CD14-positive monocyte (primary cell): ENCODE measurements around the gene ADGRG6. TPM values are rescaled to one million over a fixed set of nuclear protein-coding genes. Genes with fewer than 3 reads are reported as not detected.

ENCODE experiments used
- DNase-seq, 3 donors: peaks; one replicate each; pipeline ENCODE4 v3.0.0-alpha.2; 2011 to 2022
- H2AFZ ChIP-seq: 2 replicates; pipeline ENCODE4 v1.6.0; 2012; ENCODE audit warnings: mild to moderate bottlenecking, low read depth, low read length, inconsistent platforms; ENCODE audit not compliant: insufficient read depth, poor library complexity, severe bottlenecking
- H3K27ac ChIP-seq, 2 donors: 1 replicate in 1 of 2; 2 replicates in 1 of 2; pipeline ENCODE4 v1.5.1; 2012 to 2013; ENCODE audit warnings: low read length in 2 of 2, control low read depth in 1 of 2, inconsistent platforms in 1 of 2, low read depth in 1 of 2, mild to moderate bottlenecking in 1 of 2
- H3K27me3 ChIP-seq, 2 donors: one replicate each; pipeline versions ENCODE4 v1.6.0 to v1.6.1; 2011 to 2013; ENCODE audit warnings: low read length in 2 of 2; ENCODE audit not compliant: control insufficient read depth in 2 of 2, insufficient read depth in 2 of 2
- H3K36me3 ChIP-seq, 2 donors: replicated peaks in 1 of 2; 1 replicate in 1 of 2; 2 replicates in 1 of 2; pipeline versions ENCODE4 v1.5.1 to v1.6.1; 2012 to 2013; ENCODE audit warnings: low read length in 2 of 2, control low read depth in 1 of 2, inconsistent platforms in 1 of 2, mild to moderate bottlenecking in 1 of 2; ENCODE audit not compliant: insufficient read depth in 2 of 2, control insufficient read depth in 1 of 2
- H3K4me1 ChIP-seq, 2 donors: 1 replicate in 1 of 2; 2 replicates in 1 of 2; pipeline versions ENCODE4 v1.5.1 to v1.6.1; 2012 to 2013; ENCODE audit warnings: low read length in 2 of 2, control low read depth in 1 of 2, inconsistent platforms in 1 of 2, mild to moderate bottlenecking in 1 of 2, moderate library complexity in 1 of 2; ENCODE audit not compliant: insufficient read depth in 2 of 2, control insufficient read depth in 1 of 2
- H3K4me2 ChIP-seq: replicated peaks from 2 replicates; pipeline ENCODE3; 2012; ENCODE audit warnings: low read length, moderate library complexity, mild to moderate bottlenecking; ENCODE audit not compliant: poor library complexity, severe bottlenecking; ENCODE audit errors: extremely low read depth
- H3K4me3 ChIP-seq, 3 experiments: fragments of 200-600 bp in 1 of 3; sonication (generic) in 1 of 3; replicated peaks in 1 of 3; 1 replicate in 2 of 3; 2 replicates in 1 of 3; pipeline ENCODE4 v1.5.1; 2011 to 2013; ENCODE audit warnings: low read length in 3 of 3, mild to moderate bottlenecking in 3 of 3, control low read depth in 2 of 3, low read depth in 2 of 3, inconsistent platforms in 1 of 3, moderate library complexity in 1 of 3
- H3K79me2 ChIP-seq: 2 replicates; pipeline ENCODE4 v1.6.0; 2012; ENCODE audit warnings: mild to moderate bottlenecking, control low read depth, inconsistent platforms, low read length, moderate library complexity; ENCODE audit not compliant: insufficient read depth
- H3K9ac ChIP-seq: 2 replicates; pipeline ENCODE4 v1.6.0; 2017; ENCODE audit warnings: low read length, mild to moderate bottlenecking; ENCODE audit not compliant: insufficient read depth, poor library complexity, severe bottlenecking
- H3K9me3 ChIP-seq, 2 donors: replicated peaks in 1 of 2; 1 replicate in 1 of 2; 2 replicates in 1 of 2; pipeline versions ENCODE4 v1.5.1 to v1.6.1; 2012 to 2013; ENCODE audit warnings: low read length in 2 of 2, control low read depth in 1 of 2; ENCODE audit not compliant: control insufficient read depth in 1 of 2, insufficient read depth in 1 of 2
- H4K20me1 ChIP-seq: 2 replicates; pipeline ENCODE4 v1.6.0; 2012; ENCODE audit warnings: mild to moderate bottlenecking, low read length, control low read depth, moderate library complexity; ENCODE audit not compliant: insufficient read depth
- H3K27ac Mint-ChIP-seq, 7 donors: one replicate each; pipeline ENCODE4 v1.8.0; 2020; ENCODE audit warnings: mild to moderate bottlenecking in 7 of 7, mixed read lengths in 7 of 7, moderate library complexity in 6 of 7, inconsistent platforms in 2 of 7
- H3K27me3 Mint-ChIP-seq, 3 donors: one replicate each; pipeline ENCODE4 v1.8.0; 2021 to 2022; ENCODE audit warnings: low read depth in 3 of 3, mild to moderate bottlenecking in 3 of 3, mixed read lengths in 3 of 3, moderate library complexity in 3 of 3, inconsistent platforms in 1 of 3
- H3K36me3 Mint-ChIP-seq, 2 donors: one replicate each; pipeline ENCODE4 v1.8.0; 2020; ENCODE audit warnings: mixed read lengths in 2 of 2, inconsistent platforms in 1 of 2, mild to moderate bottlenecking in 1 of 2
- H3K4me1 Mint-ChIP-seq: one replicate; pipeline ENCODE4 v1.8.0; 2020; ENCODE audit warnings: mild to moderate bottlenecking, mixed read lengths
- H3K4me3 Mint-ChIP-seq, 2 donors: one replicate each; pipeline ENCODE4 v1.8.0; 2020; ENCODE audit warnings: mild to moderate bottlenecking in 2 of 2, mixed read lengths in 2 of 2, moderate library complexity in 1 of 2
- H3K9me3 Mint-ChIP-seq, 7 donors: one replicate each; pipeline ENCODE4 v1.8.0; 2020 to 2022; ENCODE audit warnings: mixed read lengths in 7 of 7, mild to moderate bottlenecking in 6 of 7, moderate library complexity in 6 of 7, inconsistent platforms in 2 of 7
- CTCF ChIP-seq: fragments of 200-600 bp; IDR thresholded peaks from one replicate; pipeline ENCODE4 v1.8.0; 2022; ENCODE audit warnings: antibody characterized with exemption, mild to moderate bottlenecking
- WGBS: methylation state at CpG from one replicate; pipeline ENCODE4 v1.1.5; 2013; ENCODE audit warnings: missing lambda C conversion rate; ENCODE audit not compliant: insufficient coverage; 5-methylcytosine and 5-hydroxymethylcytosine counted together
- intact Hi-C, 2 donors: fragments of 100-400 bp; cut with micrococcal nuclease; formaldehyde crosslinking; loops; one replicate each; pipeline versions ENCODE4 v1.15.0 to v1.15.1; 2023
- polyA plus RNA-seq, 3 donors: library from polyadenylated mRNA; depleted of rRNA in 1 of 3; unstranded in 2 of 3; stranded (reverse) in 1 of 3; fragments of 300-500 nt in 2 of 3; fragments of >200 nt in 1 of 3; fragmentation: Illumina TruSeq in 2 of 3; gene quantifications; 1 replicate in 2 of 3; 2 replicates in 1 of 3; pipeline ENCODE4 v1.2.3, GENCODE V29; 2012 to 2021

Gene ADGRG6
- polyA plus RNA-seq, 3 donors, result 0.18 to 0.31 TPM; not detected in 1

GRCh38 chr6:142359271-142359960 lies 57.6 kb downstream of the ADGRG6 start:
- no peaks in the 10 kb centered on the region for H3K4me1 ChIP-seq
- WGBS, result 15% methylated on average over 1 of the region's 2 CpGs
- no peaks in the 10 kb centered on the region for H3K36me3 Mint-ChIP-seq
- H4K20me1 ChIP-seq, result no peaks in the 10 kb centered on the region
- H3K4me3 ChIP-seq, result no peak overlapping the region
- no peak overlapping the region for H3K27ac ChIP-seq
- H3K9ac ChIP-seq, result no peak overlapping the region
- no peak overlapping the region for H3K27ac Mint-ChIP-seq
- H3K27me3 ChIP-seq, result no peaks in the 10 kb centered on the region
- H3K4me1 Mint-ChIP-seq, result no peaks in the 10 kb centered on the region
- H3K27me3 Mint-ChIP-seq, result peaks cover 0 to 3% (median 0%) of the 10 kb centered on the region in 3 donors
- no peak overlapping the region for H2AFZ ChIP-seq
- DNase-seq, result no peak
- H3K79me2 ChIP-seq, result no peaks in the 10 kb centered on the region
- H3K4me3 Mint-ChIP-seq, result no peak overlapping the region
- no peaks in the 10 kb centered on the region for H3K36me3 ChIP-seq
- intact Hi-C loops, result no loop called here
- H3K9me3 ChIP-seq, result no peaks in the 10 kb centered on the region
- no peak overlapping the region for H3K4me2 ChIP-seq
- TF ChIP-seq CTCF, result no peak
- no peaks in the 10 kb centered on the region for H3K9me3 Mint-ChIP-seq

GRCh38 chr6:142361345-142361744 lies 59.5 kb downstream of the ADGRG6 start:
- TF ChIP-seq CTCF, result no peak
- peaks cover 0 to 3% (median 0%) of the 10 kb centered on the region in 3 donors for H3K27me3 Mint-ChIP-seq
- DNase-seq, result no peak
- H3K4me1 ChIP-seq, result no peaks in the 10 kb centered on the region
- H3K27ac Mint-ChIP-seq, result no peak overlapping the region
- no peak overlapping the region for H3K9ac ChIP-seq
- no peaks in the 10 kb centered on the region for H3K36me3 Mint-ChIP-seq
- H3K4me3 Mint-ChIP-seq, result no peak overlapping the region
- H3K9me3 ChIP-seq, result no peaks in the 10 kb centered on the region
- no peaks in the 10 kb centered on the region for H3K79me2 ChIP-seq
- no peak overlapping the region for H3K27ac ChIP-seq
- H3K4me3 ChIP-seq, result no peak overlapping the region
- H3K9me3 Mint-ChIP-seq, result peaks cover 0 to under 1% (median 0%) of the 10 kb centered on the region in 7 donors
- no peak overlapping the region for H3K4me2 ChIP-seq
- WGBS, result 80% methylated on average over 5 of the region's 5 CpGs
- intact Hi-C loops, result no loop called here
- no peaks in the 10 kb centered on the region for H4K20me1 ChIP-seq
- no peaks in the 10 kb centered on the region for H3K4me1 Mint-ChIP-seq
- H3K27me3 ChIP-seq, result no peaks in the 10 kb centered on the region
- no peak overlapping the region for H2AFZ ChIP-seq
- no peaks in the 10 kb centered on the region for H3K36me3 ChIP-seq
